ENCODE data around the gene SFMBT1. TPM values are rescaled to one million over a fixed set of nuclear protein-coding genes. Genes with fewer than 3 reads are reported as not detected.

The SFMBT1 gene
- total RNA-seq (10 to 100 TPM in 3 of 7 donors, 1 to 10 TPM in 4; 4.6 to 21.1 (median 7.7) TPM), polyA plus RNA-seq (1 to 10 TPM; 1.2 to 4.4 TPM)
- long read RNA-seq, donor 1, partial matches to known transcripts, result 24 of 36 reads
- long read RNA-seq, donor 1, other reads (novel, unspliced or antisense), result 12 of 36 reads
- long read RNA-seq, donor 2, full-length matches to known transcripts, result 1 of 1 reads
- long read RNA-seq, donor 2, partial matches to known transcripts, result 0 of 1 reads
- long read RNA-seq, donor 2, other reads (novel, unspliced or antisense), result 0 of 1 reads
- long read RNA-seq, donor 3, full-length matches to known transcripts, result 3 of 8 reads
- long read RNA-seq, donor 3, partial matches to known transcripts, result 0 of 8 reads
- long read RNA-seq, donor 3, other reads (novel, unspliced or antisense), result 5 of 8 reads

GRCh38 chr3:53045518-53046170 lies at the start of gene SFMBT1:
TSS of gene SFMBT1 (minus strand) at chr3:53046073. CDS start at chr3:52969128, 76,945 bp downstream.
- no peaks in the 10 kb centered on the region for H3K9me3 ChIP-seq
- H3K27me3 ChIP-seq, result no peaks in the 10 kb centered on the region
- no peaks in the 10 kb centered on the region for H3K4me1 ChIP-seq (ENCODE audit: insufficient read depth)
- peak; percentile 65 to 83 (median 73) for DNase-seq
- intact Hi-C loops (cut with DNase I), result no loop called here
- peak within 1 kb of the TSS; percentile 74 to 84 for H3K27ac ChIP-seq
- 0 to 2% (median 1%) methylated on average over 51 to 117 of the region's 117 CpGs for WGBS, 3 donors
- no peak for TF ChIP-seq POLR2A (IDR thresholded peaks at IDR 0.05)
- no peak for TF ChIP-seq CTCF (IDR thresholded peaks at IDR 0.05)
- no peak for TF ChIP-seq EP300 (IDR thresholded peaks at IDR 0.05)
- H3K4me3 ChIP-seq, result peak within 1 kb of the TSS; percentile 78
- H3K36me3 ChIP-seq, result no peaks in the 10 kb centered on the region

- intact Hi-C loops (cut with DNase I), result no loop called here
- 13 to 29% (median 26%) methylated on average over 2 of the region's 2 CpGs for WGBS, 3 donors
- DNase-seq, result peak in 2 of 5 donors; percentile 41 to 46
- Histone ChIP-seq H3K36me3 (no peaks in the 10 kb centered on the region), H3K4me1 (ENCODE audit: insufficient read depth) (no peaks in the 10 kb centered on the region), H3K9me3 (no peaks in the 10 kb centered on the region), H3K27ac (no peak overlapping the region), H3K4me3 (no peak overlapping the region), H3K27me3 (no peaks in the 10 kb centered on the region)
- TF ChIP-seq EP300 (IDR thresholded peaks at IDR 0.05), result no peak
- no peak for TF ChIP-seq CTCF (IDR thresholded peaks at IDR 0.05)
- TF ChIP-seq POLR2A (IDR thresholded peaks at IDR 0.05), result no peak
Measured at GRCh38 chr3:53092942-53093341, 47.1 kb upstream of the SFMBT1 start.

GRCh38 chr3:53092216-53092615 lies 46.3 kb upstream of the SFMBT1 start:
- DNase-seq, result peak in 1 of 5 donors; percentile 32
- H3K27ac ChIP-seq, result no peak overlapping the region
- H3K4me3 ChIP-seq, result no peak overlapping the region
- no peaks in the 10 kb centered on the region for H3K27me3 ChIP-seq
- H3K9me3 ChIP-seq, result no peaks in the 10 kb centered on the region
- TF ChIP-seq CTCF (IDR thresholded peaks at IDR 0.05), result no peak
- no peak for TF ChIP-seq EP300 (IDR thresholded peaks at IDR 0.05)
- TF ChIP-seq POLR2A (IDR thresholded peaks at IDR 0.05), result no peak
- H3K4me1 ChIP-seq (ENCODE audit: insufficient read depth), result no peaks in the 10 kb centered on the region
- intact Hi-C loops (cut with DNase I), result no loop called here
- 93 to 98% (median 94%) methylated on average over 11 of the region's 11 CpGs for WGBS, 3 donors
- no peaks in the 10 kb centered on the region for H3K36me3 ChIP-seq

GRCh38 chr3:53091011-53091410 lies 45.1 kb upstream of the SFMBT1 start:
- no peak for DNase-seq
- TF ChIP-seq POLR2A (IDR thresholded peaks at IDR 0.05), result no peak
- TF ChIP-seq EP300 (IDR thresholded peaks at IDR 0.05), result no peak
- no peak for TF ChIP-seq CTCF (IDR thresholded peaks at IDR 0.05)
- H3K4me1 ChIP-seq (ENCODE audit: insufficient read depth), result no peaks in the 10 kb centered on the region
- H3K4me3 ChIP-seq, result no peak overlapping the region
- WGBS, 3 donors, result 80 to 89% (median 87%) methylated on average over 5 of the region's 5 CpGs
- no peaks in the 10 kb centered on the region for H3K9me3 ChIP-seq
- no peaks in the 10 kb centered on the region for H3K27me3 ChIP-seq
- intact Hi-C loops (cut with DNase I), result no loop called here
- no peaks in the 10 kb centered on the region for H3K36me3 ChIP-seq
- no peak overlapping the region for H3K27ac ChIP-seq

Measured in ovary (tissue), 10 donors.